ENCODE results near the gene FAM200C. TPM values are rescaled to one million over a fixed set of nuclear protein-coding genes. Genes with fewer than 3 reads are reported as not detected.
A peak's percentile ranks its signal among the peaks of the same experiment; 100 is the strongest.

The FAM200C gene
- total and polyA plus RNA-seq, 8 donors = 3.6 to 19.2 (median 14.7) TPM

- Histone ChIP-seq H3K4me1 (peaks cover 8 to 16% of the 10 kb centered on the region in 2 donors), H3K4me3 (peak overlapping the region; percentile 67 to 73), H3K9me3 (no peaks in the 10 kb centered on the region), H3K36me3 (peaks cover 0 to 27% of the 10 kb centered on the region in 2 donors), H3K27me3 (no peaks in the 10 kb centered on the region), H3K27ac (no peak overlapping the region)
- TF ChIP-seq, protein P1, sequence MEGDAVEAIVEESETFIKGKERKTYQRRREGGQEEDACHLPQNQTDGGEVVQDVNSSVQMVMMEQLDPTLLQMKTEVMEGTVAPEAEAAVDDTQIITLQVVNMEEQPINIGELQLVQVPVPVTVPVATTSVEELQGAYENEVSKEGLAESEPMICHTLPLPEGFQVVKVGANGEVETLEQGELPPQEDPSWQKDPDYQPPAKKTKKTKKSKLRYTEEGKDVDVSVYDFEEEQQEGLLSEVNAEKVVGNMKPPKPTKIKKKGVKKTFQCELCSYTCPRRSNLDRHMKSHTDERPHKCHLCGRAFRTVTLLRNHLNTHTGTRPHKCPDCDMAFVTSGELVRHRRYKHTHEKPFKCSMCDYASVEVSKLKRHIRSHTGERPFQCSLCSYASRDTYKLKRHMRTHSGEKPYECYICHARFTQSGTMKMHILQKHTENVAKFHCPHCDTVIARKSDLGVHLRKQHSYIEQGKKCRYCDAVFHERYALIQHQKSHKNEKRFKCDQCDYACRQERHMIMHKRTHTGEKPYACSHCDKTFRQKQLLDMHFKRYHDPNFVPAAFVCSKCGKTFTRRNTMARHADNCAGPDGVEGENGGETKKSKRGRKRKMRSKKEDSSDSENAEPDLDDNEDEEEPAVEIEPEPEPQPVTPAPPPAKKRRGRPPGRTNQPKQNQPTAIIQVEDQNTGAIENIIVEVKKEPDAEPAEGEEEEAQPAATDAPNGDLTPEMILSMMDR (IDR thresholded peaks at IDR 0.05) = no peak
- intact Hi-C loops (cut with DNase I) = no loop called here
- ATAC-seq (peak; percentile 7), DNase-seq (no peak)
Observed at GRCh38 chr5:160398806-160399205, 1.0 kb downstream of the FAM200C start.

DNA sequence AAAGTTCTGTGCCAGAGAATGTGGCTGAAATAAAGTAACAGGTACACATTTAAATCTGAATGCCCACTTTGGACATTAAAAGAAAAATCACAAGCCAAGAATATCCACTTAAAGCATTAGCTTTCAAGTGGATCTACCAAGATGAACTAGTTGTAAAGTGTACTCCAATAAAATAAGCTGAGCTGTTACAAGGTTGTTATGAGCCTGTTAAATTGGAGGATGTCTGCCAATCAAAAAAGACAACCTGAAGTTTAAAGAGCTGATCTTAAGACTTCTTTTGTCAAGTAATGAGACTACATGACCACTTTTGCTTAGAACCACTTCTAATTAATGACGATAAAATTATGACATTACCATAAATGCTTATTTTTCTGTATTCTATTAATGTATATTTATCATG lies 2.4 kb downstream of the FAM200C start:
- Histone ChIP-seq H3K36me3 (peaks cover 0 to 14% of the 10 kb centered on the region in 2 donors), H3K27me3 (no peaks in the 10 kb centered on the region), H3K27ac (no peak overlapping the region), H3K9me3 (no peaks in the 10 kb centered on the region), H3K4me1 (peaks cover 8 to 16% of the 10 kb centered on the region in 2 donors), H3K4me3 (no peak overlapping the region)
- TF ChIP-seq, protein P1 (IDR thresholded peaks at IDR 0.05) = no peak
- intact Hi-C loops (cut with DNase I) = no loop called here
- DNase-seq (no peak), ATAC-seq (no peak)

DNA sequence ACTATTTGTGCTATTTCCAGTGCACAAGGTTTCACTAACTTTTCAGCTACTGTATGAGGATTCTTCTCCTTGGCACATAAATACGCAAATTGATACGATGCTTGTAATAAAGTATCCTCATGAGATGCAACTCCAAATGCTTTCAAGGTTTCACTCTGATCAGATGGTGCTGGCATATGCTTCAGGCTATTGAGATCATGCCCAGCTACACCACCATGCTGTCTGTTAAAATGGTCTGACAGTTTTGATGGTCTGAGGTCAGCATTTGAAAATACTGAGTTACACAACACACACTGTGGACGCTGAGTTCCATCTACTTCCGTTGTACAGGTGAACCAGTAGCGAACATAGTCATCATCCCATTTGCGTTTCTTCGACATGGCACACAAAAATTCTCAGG lies 4.7 kb downstream of the FAM200C start:
- Histone ChIP-seq H3K4me1 (peaks cover 4 to 12% of the 10 kb centered on the region in 2 donors), H3K9me3 (no peaks in the 10 kb centered on the region), H3K4me3 (no peak overlapping the region), H3K27me3 (no peaks in the 10 kb centered on the region), H3K27ac (no peak overlapping the region), H3K36me3 (no peaks in the 10 kb centered on the region)
- no peak for DNase-seq
- ATAC-seq = no peak
- TF ChIP-seq, protein P1 (IDR thresholded peaks at IDR 0.05) = no peak
- intact Hi-C loops (cut with DNase I) = no loop called here

DNA sequence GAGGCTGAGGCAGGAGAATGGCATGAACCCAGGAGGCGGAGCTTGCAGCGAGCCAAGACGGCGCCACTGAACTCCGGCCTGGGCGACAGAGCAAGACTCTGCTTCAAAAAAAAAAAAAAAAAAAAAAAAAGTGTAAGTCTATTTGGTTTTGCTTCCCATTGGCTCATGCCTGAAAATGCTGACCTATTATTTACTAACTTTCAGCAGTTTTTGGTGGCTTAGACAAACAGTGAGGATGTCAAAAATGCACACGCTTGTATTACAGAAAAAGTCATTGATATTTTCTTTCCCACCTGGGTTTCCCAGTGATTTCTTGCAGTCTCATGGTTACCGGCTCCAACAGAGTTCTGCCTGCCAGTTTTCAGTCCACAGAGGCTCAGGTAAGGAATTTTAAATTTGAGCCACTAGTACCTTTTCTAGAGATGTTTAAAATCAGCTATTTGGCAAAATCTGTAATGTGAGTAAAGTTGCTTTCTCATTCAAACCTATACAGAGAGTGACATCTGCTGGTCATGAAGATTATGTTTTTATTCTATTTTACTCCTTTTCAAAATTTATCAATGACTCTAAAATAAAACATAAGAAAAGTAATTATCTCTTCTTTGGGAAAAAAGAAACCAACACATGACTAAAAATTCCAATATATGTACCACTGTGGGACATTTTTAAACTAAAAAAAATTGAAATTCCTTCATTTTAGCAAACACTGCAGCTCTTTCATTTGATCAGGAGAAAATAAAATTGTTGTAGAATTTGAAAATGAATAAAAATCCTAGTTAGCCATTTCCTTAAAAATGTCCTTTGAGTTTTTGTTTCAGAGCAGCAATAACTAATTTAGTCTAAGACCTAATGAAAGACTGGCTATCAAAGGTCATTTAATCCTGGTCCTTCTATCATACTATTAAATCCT lies 8.8 kb downstream of the FAM200C start:
- Histone ChIP-seq H3K27ac (no peak overlapping the region), H3K4me1 (no peaks in the 10 kb centered on the region), H3K27me3 (no peaks in the 10 kb centered on the region), H3K9me3 (peaks cover 0 to 9% of the 10 kb centered on the region in 2 donors), H3K36me3 (no peaks in the 10 kb centered on the region), H3K4me3 (no peak overlapping the region)
- no peak for DNase-seq
- peak; percentile 57 for ATAC-seq
- intact Hi-C loops (cut with DNase I) = no loop called here
- TF ChIP-seq, protein P1 (IDR thresholded peaks at IDR 0.05) = peak; percentile 10 to 38

DNA sequence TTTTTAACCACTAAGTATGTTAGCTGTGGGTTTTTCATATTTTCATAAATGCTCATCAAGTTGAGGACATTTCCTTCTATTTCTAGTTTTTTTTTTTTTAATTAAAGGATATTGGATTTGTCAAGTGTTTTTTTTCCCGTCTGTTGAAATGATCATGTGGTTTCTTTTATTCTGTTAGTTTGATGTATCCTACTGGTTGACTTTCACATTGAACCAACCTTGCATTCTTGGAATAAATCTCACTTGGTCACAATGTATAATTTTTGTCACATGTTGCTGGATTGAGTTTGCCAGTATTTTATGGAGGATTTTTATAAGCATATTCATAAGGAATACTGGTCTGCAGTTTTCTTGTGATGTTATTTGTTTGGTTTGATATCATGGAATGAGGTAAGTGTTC lies 12.4 kb downstream of the FAM200C start:
- DNase-seq (no peak), ATAC-seq (no peak)
- intact Hi-C loops (cut with DNase I) = no loop called here
- Histone ChIP-seq H3K4me1 (no peaks in the 10 kb centered on the region), H3K27ac (no peak overlapping the region), H3K36me3 (no peaks in the 10 kb centered on the region), H3K4me3 (no peak overlapping the region), H3K9me3 (peaks cover 0 to 9% of the 10 kb centered on the region in 2 donors), H3K27me3 (no peaks in the 10 kb centered on the region)
- TF ChIP-seq, protein P1 (IDR thresholded peaks at IDR 0.05) = no peak

Measured in left lung (tissue), 10 donors.